ENCODE data around the gene COL6A3.

COL6A3 gene

GRCh38 chr2:237310515-237311114 is 103.3 kb downstream of the COL6A3 start:
- TF ChIP-seq, protein P1, sequence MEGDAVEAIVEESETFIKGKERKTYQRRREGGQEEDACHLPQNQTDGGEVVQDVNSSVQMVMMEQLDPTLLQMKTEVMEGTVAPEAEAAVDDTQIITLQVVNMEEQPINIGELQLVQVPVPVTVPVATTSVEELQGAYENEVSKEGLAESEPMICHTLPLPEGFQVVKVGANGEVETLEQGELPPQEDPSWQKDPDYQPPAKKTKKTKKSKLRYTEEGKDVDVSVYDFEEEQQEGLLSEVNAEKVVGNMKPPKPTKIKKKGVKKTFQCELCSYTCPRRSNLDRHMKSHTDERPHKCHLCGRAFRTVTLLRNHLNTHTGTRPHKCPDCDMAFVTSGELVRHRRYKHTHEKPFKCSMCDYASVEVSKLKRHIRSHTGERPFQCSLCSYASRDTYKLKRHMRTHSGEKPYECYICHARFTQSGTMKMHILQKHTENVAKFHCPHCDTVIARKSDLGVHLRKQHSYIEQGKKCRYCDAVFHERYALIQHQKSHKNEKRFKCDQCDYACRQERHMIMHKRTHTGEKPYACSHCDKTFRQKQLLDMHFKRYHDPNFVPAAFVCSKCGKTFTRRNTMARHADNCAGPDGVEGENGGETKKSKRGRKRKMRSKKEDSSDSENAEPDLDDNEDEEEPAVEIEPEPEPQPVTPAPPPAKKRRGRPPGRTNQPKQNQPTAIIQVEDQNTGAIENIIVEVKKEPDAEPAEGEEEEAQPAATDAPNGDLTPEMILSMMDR (IDR thresholded peaks at IDR 0.05; ENCODE audit: low read depth, low read length, missing control alignments): no peak
- DNase-seq (ENCODE audit: extremely low read depth, low read depth): no peak
- H3K4me3 ChIP-seq (replicated peaks; ENCODE audit: low read depth, low read length): no peak overlapping the region

GRCh38 chr2:237309416-237309815 is 104.5 kb downstream of the COL6A3 start:
- TF ChIP-seq, protein P1 (IDR thresholded peaks at IDR 0.05; ENCODE audit: low read depth, low read length, missing control alignments): no peak
- DNase-seq (ENCODE audit: extremely low read depth, low read depth): no peak
- no peak overlapping the region for H3K4me3 ChIP-seq (replicated peaks; ENCODE audit: low read depth, low read length)

DNA sequence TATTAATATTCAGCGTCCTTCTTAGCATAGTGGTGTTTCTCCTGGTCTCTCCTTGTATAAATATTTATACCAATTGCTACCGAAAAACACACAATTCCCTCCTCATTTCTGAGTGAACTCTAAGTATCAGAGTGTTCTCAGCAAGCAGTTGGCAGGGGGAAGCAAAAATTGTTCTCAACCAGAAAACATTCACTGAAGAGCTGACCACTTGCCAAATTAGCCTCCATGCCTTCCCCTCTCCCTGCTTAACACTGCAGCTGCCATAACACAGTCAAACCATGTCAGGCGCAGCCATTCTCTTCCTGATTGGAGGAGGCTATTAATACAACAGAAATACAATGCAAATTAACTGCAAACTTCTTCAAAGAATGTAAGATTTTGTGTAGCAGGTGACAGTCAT is 105.0 kb downstream of the COL6A3 start:
- DNase-seq (ENCODE audit: extremely low read depth, low read depth): no peak
- TF ChIP-seq, protein P1 (IDR thresholded peaks at IDR 0.05; ENCODE audit: low read depth, low read length, missing control alignments): no peak
- H3K4me3 ChIP-seq (replicated peaks; ENCODE audit: low read depth, low read length): no peak overlapping the region

GRCh38 chr2:237307474-237307873 is 106.5 kb downstream of the COL6A3 start:
- TF ChIP-seq, protein P1 (IDR thresholded peaks at IDR 0.05; ENCODE audit: low read depth, low read length, missing control alignments): no peak
- DNase-seq (ENCODE audit: extremely low read depth, low read depth): no peak
- H3K4me3 ChIP-seq (replicated peaks; ENCODE audit: low read depth, low read length): no peak overlapping the region

DNA sequence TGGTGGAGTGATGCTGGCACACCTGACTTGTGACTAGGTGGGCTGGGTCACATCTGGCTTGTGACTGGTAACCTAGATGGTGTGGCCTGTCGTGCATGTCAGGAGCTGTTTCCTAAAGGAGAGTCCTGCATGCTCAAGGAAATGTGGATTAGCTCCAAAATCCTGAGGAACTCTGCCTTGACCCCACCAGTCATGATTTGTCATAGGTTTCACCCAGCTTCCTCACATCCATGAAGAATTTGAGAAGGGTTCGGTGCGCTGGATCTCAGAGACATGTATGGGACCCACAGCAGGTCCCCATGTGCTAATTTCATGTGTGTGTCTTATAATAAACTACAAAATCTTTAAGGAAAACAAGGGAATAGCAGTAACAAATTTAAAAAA is 107.2 kb downstream of the COL6A3 start:
- no peak overlapping the region for H3K4me3 ChIP-seq (replicated peaks; ENCODE audit: low read depth, low read length)
- TF ChIP-seq, protein P1 (IDR thresholded peaks at IDR 0.05; ENCODE audit: low read depth, low read length, missing control alignments): no peak
- DNase-seq (ENCODE audit: extremely low read depth, low read depth): no peak

DNA sequence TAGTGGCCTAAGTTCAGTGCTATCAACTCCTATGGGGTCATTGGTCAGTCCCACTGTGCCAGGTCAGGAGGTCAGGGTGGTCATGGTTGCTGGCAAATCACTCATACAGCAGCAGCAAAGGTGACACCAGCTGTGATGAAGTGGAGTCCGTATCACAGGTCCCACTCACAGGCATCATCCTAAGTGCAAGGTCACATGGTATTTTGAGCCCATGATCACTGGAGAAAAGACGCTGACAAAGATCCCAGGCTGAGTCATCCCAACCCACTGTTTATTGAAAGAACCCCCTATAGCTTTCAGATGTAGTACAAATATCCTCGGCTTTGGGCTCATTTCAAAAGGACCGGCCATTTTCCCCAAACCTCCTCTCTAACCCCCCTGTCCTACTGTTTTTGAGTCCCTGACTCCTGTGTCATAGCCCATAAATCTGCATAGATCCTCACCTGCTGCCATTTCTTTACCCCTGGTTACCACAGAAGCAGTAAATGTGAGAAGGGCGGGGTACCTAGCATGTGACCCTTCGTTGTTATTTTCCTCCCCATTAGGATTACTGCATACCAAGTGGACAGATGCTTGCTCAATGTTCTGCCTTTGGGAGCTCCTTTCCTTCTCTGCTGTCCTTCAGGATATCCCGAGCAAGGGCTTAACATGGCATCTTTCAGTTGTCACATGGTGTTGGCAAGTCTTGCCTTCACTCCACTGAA is 107.7 kb downstream of the COL6A3 start:
- no peak for DNase-seq (ENCODE audit: extremely low read depth, low read depth)
- TF ChIP-seq, protein P1 (IDR thresholded peaks at IDR 0.05; ENCODE audit: low read depth, low read length, missing control alignments): no peak
- no peak overlapping the region for H3K4me3 ChIP-seq (replicated peaks; ENCODE audit: low read depth, low read length)
